GM21367 (cell line): ENCODE measurements around the gene AP4B1.

Source experiments
- ATAC-seq: cut with Tn5 transposase; IDR thresholded peaks from one replicate; pipeline ENCODE4 v1.9.1; 2021; ENCODE audit not compliant: unreplicated experiment

The AP4B1 gene

DNA sequence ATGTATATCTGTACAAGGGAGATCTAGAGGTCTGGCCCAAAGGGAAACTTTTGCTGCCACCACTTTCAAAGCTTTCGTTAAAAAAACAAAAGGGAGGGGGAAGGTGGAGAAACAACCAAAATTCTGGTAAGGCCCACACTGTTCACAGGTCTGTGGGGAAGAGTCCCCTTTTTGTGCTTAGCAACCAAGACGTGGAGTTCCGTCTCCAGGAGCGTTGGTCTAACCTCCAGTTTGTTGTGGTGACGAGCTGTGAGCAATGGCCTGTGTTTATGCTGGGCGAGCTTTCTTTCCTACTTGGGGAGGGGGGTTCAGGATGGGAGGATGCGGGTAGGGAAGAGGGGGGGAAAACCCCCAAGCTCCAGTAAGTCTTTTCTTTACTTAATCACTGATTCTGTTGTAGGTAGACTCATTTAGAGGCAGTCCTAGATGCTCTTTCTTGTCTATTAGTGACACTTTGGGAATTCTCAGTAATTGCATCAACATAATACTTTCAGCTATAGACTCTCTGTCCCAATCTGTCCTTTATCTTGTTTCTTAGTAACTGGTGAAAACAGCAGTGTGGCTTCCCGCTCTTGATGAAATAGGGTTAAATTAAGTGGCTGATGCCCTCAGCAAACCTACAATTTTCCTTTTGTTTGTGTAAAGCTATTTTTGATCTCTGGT lies 26.0 kb upstream of the AP4B1 start:
- ATAC-seq, result peak; percentile 31

DNA sequence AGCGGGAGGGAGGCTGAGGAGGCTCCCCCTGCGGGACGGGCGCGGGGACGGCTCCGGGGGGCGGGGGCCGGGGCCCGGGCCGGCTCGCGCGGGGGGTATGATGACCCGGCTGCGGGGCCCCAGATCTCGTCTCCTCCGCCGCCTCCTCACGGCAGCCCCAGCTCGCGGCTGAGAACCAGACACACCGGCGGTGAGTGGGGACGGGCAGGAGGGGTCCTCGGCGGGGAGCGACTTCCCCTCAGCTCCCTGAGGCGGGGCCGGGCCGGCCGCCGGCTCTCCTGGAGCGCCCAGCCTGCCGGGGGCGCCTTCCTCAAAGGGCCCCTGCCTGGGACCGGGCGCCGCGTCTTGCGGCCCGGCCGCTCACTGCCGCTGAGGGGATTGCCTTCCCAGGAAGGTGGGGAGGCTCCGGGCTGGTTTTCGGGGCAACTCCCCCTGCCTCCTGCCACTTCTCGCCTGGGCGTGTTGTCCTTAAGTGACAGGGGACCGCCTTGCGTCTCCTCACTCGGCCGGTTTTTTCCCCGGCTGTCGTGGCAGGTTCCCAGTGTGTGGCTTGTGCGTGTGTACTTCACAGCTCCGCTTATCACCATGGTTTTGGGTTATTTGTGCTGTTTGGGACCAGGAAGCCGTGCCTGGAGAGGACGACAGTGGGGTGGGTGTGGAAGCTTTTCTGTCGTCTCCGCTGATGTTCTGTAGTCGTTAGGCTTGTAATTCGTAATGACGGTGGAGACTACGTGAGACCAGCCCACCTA lies 25.3 kb upstream of the AP4B1 start:
- ATAC-seq, result peak; percentile 23

DNA sequence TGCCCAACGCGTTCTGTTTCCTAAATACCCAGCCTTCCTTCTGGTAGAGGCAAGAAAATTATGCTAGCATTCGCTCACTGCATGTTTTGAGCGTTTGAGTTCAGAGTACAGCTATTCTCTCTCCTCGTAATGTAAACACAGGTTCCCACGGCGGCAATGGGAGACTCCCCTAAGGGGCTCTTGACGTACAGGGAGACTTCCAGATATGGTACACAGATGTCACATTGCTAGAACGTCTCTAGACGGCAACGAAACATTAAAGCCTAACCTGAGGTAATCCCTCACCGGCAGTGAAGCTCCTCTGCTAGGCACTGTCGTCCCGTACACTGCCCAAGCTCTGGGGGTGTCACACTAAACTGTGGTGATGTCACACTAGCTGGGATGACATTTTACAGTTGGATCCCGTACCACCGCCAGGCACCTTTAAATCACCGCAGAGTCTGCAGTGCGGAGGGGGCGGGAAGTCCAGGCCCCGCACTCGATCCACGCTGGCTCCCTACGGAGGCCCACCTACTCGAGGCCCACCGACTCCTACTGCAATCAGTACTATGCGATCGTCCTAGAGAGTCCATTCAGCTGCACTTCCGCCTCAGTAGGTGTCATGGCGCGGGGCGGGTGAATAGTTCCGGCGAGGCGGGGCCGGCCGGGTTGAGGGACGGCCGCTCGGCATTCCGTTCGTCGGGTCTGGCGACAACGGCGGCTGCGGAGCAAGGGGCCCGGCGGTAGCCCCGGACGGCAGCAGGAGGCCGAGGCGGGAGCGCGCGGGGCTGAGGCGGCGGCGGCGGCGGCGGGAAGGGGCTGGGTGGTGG lies 24.5 kb upstream of the AP4B1 start, which contains the start of gene HIPK1:
TSS of gene HIPK1 (plus strand) at position 384 of the 809 bp plus-strand sequence.
- ATAC-seq, result peak; percentile 56

DNA sequence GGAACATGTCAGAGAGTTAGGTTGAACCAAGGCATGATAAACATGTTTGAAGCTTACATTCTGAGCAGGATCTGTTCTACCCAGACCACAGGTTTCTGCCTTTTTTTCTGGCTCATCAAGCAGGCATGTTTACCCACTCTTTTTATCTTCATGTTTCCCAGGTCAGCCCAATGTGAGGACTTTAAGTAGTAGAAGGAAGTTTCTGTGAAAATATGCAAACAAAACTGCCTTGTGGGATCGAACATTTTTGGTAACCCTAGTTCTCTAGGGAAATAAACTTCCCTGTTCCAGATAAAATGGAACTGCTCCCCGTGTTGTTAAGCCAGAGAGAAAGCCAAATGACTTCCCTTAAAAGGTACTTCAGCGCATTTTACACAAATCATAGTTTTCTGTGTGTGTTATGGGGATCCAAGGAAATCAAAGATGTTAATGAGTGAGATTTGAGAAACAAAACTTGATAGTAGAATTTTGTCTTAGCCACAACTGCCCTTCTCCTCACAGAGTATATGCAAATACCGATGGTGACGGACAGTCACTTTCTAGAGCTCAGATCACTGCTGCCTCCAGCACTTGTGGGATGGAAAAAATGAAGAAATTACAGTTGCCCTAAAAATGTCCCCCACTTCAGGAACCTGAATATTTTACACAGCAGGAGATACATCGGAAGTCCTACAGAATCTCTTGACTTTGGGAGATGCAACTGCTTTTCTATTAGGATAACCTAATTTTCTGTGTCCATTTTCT lies 23.8 kb upstream of the AP4B1 start:
- ATAC-seq, result peak; percentile 33

DNA sequence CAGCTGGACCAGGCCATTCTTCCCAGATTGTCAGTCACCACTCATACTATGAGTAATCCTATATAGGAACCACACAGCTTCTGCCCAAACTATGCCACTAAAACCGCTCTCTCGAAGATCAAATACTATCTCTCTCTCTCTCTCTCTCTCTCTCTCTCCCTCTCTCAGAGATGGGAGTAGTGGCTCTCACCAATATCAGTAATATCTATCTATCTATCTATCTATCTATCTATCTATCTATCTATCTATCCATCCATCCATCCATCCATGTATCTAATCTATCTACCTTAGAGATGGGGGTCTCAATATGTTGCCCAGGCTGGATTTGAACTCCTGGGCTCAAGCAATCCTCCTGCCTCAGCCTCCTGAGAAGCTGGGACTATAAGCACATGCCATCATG lies 19.9 kb upstream of the AP4B1 start:
- no peak for ATAC-seq

DNA sequence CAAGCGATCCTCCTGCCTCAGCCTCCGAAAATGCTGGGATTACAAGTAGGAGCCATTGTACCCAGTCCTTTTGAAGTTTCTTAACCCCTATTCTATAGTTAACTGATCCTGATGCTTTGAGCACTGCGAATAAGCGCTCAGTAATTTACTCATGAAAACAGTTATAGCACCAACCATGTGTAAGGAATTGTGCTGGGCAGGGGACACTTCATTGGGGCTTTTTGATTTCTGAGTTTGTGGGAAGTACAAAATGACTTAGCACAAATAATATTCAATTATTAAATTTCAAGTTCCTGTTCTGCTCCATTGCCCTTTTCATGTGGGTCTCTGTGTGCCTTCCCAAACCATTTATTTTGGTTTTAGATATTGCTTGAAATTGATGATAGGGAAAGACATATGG lies 18.4 kb upstream of the AP4B1 start:
- ATAC-seq, result no peak

DNA sequence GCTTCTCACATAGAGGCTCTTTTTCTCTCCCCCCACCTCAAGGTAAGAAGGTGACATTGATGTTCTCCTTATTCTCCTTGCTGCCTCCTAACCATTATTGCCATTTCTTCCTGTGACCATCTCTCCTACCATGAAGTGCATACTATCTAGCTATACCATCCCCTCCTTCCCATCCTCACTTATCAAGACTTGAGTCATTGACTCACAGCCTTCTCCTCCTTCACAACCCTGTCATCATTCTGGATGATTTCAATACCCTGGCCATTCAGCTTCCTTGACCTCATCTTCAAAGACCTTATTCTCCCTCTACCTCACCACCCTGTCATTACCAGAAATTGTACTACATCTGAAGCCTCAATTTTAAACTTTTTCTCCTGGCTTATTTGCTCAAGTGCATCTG lies 13.6 kb upstream of the AP4B1 start:
- ATAC-seq, result no peak

DNA sequence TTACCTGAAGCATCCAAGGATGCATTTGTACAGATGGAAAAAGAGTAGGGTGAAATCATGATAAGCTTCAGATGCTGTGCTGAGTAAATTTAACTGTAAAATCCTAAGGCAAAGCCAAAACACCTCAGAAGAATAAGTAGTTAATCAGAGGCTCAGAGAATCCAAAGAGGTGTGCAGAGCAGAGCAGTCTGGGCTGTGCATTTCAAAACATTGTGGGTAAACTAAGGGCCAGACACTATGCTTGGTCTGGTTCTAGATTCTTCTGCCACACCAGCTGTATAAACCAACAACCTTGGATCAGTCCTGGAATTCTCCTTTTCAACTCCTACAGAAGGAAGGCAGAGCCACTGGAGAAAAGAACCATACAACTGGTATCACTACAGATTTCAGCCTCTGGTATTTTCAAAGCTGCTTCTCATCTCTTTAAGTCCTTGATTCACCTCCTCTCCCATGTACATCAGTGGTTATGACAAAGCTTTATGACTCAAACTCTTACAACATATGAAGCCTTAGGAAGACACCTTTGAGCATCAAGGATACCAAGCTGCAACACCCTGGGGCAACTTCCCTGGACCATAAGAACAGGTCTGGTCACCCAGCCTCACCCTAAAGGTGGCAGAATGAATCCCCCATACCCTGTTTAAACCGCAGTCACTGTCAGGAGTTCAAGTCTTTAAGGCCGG lies 12.9 kb upstream of the AP4B1 start:
- no peak for ATAC-seq

DNA sequence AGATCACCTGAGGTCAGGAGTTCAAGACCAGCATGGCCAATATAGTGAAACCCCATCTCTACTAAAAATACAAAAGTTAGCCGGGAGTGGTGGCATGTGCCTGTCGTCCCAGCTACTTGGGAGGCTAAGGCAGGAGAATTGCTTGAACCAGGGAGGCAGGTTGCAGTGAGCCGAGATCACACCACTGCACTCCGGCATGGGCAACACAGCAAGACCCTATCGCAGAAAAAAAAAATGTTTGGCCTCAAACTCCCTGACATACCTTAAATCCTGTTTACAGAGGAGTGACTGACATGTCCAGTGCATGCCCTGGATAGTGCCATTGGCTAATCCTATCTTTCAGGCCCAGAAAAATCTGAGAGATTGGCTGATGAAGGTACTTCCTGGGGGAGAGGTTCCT lies 12.4 kb upstream of the AP4B1 start:
- no peak for ATAC-seq

DNA sequence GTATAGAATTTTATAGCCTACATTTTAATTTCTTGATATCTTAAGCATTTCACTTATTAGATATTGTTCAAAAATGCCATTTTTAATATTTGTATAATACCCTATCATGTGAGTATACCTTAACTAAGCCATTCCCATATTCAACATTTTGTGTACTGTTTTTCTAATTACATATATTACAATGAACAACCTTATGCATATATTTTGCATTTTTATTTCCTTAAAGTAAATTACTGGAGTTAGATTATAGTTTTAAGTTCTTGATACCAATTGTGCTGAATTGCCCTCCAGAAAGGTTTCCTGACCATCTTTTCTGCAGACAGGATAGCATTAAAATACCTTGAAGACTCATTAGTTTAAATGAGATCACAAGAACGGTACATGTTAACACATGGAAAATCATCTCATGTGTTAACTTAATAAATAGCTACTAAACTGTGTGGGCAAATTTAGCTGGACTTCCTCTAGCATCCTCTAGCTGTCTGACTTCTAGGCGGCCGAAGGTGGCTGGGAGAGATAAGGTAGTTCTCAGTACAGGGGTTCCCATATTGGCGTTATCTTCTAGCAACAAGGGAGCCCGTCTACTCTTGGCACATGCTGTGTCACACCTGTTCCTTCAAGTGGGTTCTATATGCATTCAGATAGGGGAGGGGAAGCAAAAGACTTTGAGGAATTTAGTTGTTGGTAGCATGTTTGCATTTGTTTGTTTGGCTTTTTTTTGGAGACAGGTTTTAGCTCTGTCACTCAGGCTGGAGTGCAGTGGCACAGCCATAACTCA lies 9.5 kb upstream of the AP4B1 start:
- no peak for ATAC-seq

DNA sequence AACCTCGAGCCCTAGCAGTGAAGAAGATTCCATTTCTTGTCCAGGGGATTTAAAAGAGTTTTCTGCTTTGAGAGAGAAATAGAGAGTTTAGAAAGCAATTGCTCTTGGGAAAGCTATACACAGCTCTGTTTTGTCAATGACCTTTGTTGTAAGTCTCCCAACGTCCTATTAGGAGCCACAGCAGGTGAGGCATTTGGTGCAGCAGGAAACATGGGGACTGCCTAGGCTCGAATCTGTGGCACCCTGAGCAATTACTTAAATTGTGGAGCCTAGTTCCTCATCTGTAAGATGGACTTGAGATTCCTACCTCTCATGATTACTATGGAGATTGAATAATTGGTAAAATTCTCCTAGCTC lies 8.7 kb upstream of the AP4B1 start:
- ATAC-seq, result no peak

DNA sequence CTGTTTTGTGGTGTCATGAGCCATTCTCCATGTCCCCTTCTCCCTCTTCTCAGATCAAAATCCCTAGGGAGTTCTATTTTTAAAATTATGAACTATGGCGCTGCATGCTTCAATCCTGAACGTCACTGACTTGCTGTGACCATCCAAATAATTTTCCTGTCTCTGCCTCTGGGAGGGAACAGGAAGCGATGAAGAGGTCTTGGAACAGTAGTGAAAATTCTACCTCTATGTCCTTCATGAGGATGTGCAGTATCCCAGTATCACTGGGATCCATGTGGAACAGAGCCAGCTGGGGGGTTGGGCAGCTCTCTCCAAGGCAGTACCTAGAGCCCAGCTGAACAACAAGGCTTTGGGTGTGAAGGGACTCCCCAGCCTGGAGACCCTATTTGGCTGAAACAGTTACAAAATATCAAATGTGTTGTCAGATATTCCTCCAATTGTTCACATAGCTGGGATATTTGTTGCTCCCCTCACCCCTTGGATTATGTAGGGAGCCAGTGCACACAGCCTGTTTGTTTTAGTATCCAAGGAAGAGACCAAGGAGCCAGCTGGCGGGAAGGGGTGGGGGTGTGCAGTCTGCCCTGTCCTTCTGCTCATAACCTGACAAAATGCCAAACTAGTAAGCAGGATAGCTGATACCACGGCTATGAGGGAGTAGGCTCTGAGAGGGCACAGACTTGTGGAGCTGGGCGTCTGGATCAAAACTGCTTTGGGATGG lies 8.2 kb upstream of the AP4B1 start:
- ATAC-seq, result no peak

DNA sequence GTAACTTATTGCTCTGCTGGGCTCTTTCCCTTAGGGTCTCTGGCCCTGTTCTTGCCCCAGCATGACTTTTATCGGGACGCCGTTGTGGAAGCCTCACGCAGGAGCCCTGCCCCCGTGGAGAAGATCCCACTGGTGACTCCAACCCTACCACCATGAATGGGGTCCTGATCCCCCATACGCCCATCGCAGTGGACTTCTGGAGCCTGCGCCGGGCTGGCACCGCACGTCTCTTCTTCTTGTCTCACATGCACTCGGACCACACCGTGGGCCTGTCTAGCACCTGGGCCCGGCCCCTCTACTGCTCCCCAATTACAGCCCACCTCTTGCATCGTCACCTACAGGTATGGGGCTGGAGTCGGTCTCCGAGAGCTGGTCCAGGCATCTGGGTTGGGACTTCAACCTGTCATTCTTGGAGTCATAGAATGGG lies 849 bp upstream of the AP4B1 start:
- no peak for ATAC-seq

DNA sequence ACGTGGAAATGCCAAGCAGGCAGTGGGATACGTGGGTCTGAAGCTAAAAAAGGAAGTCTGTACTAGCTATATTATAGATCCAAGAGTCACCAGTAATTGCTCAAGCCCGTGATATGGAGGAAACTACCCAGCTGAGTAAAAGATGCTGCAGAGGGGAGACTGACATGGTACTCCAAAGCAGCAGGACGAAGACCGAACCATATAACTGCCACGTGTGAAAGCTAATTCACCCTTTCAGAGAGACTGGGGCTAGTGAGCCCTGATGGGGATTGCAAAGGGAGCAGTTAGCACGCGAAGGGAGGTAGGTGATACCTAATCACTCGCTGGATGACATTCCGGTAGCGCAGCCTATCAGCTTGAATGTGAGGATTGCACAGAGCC lies 316 bp downstream of the AP4B1 start:
- no peak for ATAC-seq

DNA sequence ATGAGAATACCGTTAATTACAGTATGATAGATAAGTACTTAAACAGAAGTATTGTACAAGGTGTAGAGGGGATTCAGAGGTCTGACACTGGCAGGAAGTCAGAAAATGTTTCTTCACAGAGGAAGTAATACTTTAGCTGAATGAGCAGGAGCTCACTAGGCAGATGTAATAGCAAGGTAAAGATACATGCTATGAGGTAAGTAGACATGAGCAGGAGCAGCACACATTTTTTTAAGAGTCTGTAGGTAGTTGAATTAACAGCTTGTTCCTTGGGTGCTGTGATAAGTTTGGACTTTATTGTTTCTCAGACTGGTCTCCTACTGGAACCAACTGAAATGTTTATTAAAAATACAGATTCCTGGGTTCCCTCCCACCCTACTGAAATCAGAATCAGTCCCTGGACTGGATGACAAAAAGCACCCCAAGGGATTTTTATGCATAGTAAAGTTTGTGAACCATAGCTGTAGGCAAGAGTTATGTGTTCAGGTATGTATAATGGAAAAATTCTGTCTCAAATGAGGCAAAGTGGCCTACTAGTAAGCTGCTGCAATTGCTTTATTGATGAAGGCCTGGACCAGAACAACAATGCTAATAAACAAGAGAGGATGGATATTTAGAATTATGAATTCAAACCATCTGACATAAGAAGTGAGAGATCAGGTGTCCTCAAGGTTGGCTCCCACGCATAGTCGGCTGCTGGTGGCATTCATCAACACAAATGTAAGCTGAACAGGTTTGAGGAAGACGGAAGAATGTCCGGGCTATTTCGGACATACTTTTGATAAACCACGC lies 902 bp downstream of the AP4B1 start:
- no peak for ATAC-seq

DNA sequence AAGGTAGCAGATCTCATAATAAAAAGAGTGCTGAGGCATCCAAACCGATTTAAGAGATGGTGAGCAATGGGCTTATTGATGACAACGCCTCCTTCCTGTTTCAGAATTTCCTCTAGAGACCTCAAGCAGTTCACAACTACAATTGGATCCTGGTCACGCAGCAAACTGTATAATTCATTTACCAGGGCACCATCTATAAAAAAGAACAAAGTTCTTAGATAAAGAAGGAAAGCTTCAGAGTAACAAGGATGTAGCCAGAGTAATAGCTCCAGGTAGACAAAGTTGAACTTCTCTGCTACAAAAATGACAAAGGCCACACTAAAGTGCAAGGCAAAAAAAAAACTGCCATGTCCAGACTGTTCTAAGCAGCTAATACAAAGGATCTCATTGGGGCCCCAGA lies 3.4 kb downstream of the AP4B1 start:
- ATAC-seq, result no peak

DNA sequence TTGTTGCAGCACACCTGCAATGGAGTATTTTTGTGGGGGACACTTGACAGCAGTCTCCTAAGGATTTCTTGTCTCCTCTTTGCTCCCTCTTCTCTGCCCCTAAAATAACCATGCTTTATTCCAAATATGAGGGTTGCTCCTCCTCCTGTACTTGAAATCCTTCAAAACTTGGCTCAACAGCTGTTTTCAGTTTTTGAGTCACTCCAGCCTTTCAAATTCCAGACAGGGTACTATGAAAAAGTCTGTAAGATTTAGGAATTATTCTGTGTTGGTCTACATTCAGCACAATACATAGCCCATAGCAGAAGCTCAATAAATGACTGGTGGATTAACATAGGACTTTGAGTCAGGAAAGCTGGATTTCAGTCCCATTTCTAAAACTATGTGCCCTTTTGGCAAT lies 5.5 kb downstream of the AP4B1 start:
- no peak for ATAC-seq

DNA sequence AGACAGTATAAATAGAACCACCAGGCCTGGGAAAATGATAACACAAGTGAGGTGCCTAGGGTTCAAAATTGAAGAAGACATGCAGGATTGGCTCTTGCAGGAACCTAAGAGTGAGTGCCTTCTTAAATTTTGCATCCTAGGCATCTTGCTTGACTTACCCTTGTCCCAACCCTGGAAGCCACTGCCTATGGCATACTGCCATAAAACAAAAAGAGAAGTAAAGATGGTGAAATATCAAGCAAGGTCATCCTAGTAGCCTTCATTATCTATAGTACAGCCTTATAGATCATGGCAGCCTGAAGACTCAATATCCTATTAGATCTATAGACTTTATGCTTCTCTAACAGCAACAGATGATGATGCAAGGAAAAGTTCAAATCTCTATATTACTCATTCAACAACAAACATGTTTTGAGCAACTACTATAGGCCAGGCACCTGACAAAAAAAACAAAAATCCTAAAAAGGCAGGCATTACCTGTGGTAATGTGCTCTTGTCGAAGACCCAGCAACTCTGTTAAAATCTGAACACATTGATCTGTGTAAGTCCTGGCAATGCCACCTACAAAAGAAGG lies 6.3 kb downstream of the AP4B1 start:
- no peak for ATAC-seq
